GM21786 (cell line): ENCODE measurements around the gene CHST11.
"Not testable (repeated sequence)": the region's sequence is repeated elsewhere in the genome, so short reads cannot be mapped to it uniquely, and the experiment has no call there.

ENCODE experiments used
- ATAC-seq: cut with Tn5 transposase; IDR thresholded peaks from one replicate; pipeline ENCODE4 v1.9.1; 2021; ENCODE audit not compliant: unreplicated experiment

CHST11 gene

GRCh38 chr12:104786352-104786751, 329.6 kb downstream of the CHST11 start:
- no peak for ATAC-seq

DNA sequence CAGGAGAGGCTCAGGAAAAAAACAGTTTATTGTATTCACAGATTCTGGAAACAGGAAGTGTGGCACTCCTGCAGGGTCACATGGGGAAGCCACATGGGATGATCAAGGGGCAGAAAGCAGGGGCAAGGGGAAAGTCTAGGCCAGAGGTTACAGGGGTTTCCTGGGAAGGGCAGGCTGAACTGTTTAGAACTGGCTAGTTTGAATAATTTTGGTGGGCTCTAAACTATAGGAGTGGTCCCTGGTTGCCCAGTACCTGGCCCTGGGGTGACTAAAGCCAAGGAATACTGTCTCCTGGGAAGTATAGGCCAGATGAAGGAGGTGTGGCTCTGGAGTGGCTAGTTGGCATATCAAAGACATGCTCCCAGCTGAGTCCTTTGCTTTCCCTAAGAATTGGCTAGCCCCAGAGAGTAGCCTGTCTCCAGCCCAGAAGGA, 332.1 kb downstream of the CHST11 start:
- no peak for ATAC-seq

DNA sequence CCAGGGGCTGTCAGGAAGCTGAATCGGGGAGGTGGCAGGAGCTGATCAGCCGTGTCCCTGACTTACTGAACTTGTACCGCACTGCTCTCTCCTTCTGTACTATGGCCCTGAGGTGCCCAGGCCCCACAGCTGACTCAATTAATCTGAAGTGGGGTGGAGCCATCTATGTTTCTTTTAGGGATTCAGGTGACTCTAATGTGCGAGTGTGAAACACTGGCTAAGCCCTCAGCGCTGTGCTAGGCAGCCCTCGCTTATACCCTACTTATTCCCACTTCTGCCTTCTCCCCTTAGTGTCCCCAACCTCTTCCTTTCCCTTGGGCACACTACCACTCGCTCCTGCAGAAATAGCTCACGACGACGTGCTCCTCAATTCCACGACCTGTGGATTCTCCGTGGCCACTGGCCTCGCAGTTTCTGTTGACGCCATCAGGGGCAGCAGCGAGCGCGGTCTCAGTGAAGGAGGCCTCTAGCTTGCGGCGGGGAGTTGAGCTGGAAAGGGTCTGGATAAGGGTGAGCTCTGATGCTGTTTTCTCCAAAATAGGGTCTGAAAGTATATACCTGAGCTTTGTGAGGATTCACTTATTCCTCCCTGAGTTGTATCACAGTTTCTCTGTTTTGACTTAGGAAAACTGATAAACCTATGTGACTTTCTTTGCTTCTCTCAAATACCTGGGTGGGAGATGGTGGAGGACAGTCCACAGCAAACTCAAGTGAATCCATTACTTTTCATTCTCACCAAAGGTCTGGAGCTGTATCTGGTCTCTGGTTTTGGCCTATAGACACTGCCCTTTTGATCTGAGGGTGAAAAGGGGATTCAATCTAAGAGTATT, 333.8 kb downstream of the CHST11 start:
- no peak for ATAC-seq

GRCh38 chr12:104792570-104792969, 335.8 kb downstream of the CHST11 start:
- no peak for ATAC-seq

DNA sequence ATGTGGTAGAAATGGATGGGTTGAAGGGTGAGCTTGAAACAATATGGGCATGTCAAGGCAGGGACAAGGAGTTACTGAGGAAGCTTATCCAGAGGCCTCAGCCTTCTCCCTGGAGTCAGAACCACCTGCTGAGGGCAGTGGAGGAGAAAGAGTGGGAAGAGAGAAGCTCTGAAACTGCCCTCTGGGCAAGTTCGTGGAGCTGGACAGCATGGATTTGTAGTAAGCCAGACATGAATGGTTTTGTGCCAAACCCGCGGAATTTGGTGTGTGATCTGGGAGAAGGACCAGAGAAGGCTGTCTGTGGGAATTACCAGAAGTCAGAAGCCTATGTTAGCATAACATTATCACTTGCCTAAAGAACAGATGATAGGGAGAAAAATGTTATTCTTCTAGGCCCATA, 336.5 kb downstream of the CHST11 start:
- ATAC-seq = no peak

GRCh38 chr12:104793968-104794367, 337.2 kb downstream of the CHST11 start:
- no peak for ATAC-seq

GRCh38 chr12:104796475-104796862, 339.7 kb downstream of the CHST11 start:
- no peak for ATAC-seq

- no peak for ATAC-seq
Measured at GRCh38 chr12:104799458-104799857, 342.7 kb downstream of the CHST11 start.

DNA sequence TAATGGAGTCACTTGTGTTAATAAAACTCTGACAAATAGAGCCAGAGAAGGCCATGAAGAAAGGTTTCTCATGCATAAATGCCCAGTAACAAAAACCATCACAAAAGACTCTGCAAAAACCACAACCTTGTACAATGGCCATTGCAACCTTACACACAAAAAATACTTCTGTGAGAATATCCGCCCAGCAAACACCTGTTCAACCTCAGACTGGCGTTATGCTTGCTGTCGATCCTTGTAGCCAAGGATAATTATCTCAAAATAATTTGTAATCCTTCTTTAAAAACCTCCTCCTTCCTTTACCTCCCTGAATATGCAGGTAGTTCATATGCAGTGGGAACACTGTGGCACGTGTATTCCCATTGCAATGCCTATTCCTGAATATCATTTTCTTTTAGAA, 344.3 kb downstream of the CHST11 start:
- no peak for ATAC-seq

- no peak for ATAC-seq
Measured at GRCh38 chr12:104801427-104801826, 344.7 kb downstream of the CHST11 start.

GRCh38 chr12:104802208-104802607, 345.5 kb downstream of the CHST11 start:
- no peak for ATAC-seq

GRCh38 chr12:104805186-104805585, 348.4 kb downstream of the CHST11 start:
- ATAC-seq = no peak

DNA sequence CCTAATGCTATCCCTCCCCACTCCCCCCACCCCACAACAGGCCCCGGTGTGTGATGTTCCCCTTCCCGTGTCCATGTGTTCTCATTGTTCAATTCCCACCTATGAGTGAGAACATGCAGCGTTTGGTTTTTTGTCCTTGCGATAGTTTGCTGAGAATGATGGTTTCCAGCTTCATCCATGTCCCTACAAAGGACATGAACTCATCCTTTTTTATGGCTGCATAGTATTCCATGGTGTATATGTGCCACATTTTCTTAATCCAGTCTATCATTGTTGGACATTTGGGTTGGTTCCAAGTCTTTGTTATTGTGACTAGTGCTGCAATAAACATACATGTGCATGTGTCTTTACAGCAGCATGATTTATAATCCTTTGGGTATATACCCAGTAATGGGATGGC, 349.4 kb downstream of the CHST11 start:
- not testable (repeated sequence) for ATAC-seq

DNA sequence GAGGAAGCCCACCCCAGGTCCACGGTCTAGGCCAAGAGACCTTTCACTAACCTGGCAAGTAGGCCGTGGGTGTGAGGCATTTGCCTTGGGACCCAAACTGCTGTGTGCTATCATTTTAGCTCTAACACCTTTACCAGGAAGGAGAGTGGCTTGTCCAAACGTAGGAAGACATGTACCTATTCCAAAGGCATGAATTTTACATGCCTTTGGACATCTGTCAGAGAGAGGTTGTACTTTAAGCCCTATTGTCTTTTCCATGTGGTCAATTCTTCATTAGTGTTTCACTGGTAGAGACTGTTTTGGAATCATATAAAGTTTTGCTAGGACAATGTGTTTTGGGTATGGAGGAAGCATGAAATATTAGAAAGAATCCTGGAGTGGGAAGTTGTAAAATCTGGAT, 352.5 kb downstream of the CHST11 start:
- ATAC-seq = no peak

- ATAC-seq = no peak
Measured at GRCh38 chr12:104809706-104810385, 353.1 kb downstream of the CHST11 start.
